Fibroblast of villous mesenchyme (primary cell): Measurements from ENCODE around the gene TIAM1. TPM values are rescaled to one million over a fixed set of nuclear protein-coding genes. Genes with fewer than 3 reads are reported as not detected.

Experiments
- DNase-seq: peaks from one replicate; pipeline ENCODE4 v3.0.0-alpha.2; 2010; ENCODE audit warnings: low read depth
- H3K4me3 ChIP-seq: 2 replicates; pipeline ENCODE4 v1.5.1; 2011; ENCODE audit warnings: low read depth, mild to moderate bottlenecking, low read length
- total RNA-seq: library from RNA; depleted of rRNA; stranded (reverse); fragments of >200 nt; gene quantifications from 2 replicates; pipeline ENCODE4 v1.2.3, GENCODE V29; 2012
- TF ChIP-seq, protein P1 (sequence below): IDR thresholded peaks from 2 replicates; pipeline ENCODE4 v1.5.1; 2012; ENCODE audit warnings: low read depth, mild to moderate bottlenecking, low read length; ENCODE audit not compliant: insufficient read depth

Gene TIAM1
- total RNA-seq, 1 donor = 0.43 TPM

DNA sequence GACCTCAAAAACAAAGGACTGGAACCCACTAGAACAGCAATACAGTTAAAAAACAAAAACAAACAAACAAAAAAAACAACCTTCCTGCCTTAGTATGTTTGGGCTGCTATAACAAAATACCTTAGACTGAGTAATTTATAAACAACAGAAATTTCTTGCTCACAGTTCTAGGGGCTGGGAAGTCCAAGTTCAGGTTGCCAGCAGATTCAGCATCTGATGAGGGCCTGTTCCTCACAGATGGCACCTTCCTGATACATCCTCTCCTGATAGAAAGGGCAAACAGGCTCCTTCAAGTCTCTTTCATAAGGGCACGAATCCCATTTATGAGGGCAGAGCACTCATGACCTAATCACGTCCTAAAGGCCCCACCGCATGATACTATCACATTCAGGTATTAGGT, 55.9 kb downstream of the TIAM1 start:
- TF ChIP-seq, protein P1, sequence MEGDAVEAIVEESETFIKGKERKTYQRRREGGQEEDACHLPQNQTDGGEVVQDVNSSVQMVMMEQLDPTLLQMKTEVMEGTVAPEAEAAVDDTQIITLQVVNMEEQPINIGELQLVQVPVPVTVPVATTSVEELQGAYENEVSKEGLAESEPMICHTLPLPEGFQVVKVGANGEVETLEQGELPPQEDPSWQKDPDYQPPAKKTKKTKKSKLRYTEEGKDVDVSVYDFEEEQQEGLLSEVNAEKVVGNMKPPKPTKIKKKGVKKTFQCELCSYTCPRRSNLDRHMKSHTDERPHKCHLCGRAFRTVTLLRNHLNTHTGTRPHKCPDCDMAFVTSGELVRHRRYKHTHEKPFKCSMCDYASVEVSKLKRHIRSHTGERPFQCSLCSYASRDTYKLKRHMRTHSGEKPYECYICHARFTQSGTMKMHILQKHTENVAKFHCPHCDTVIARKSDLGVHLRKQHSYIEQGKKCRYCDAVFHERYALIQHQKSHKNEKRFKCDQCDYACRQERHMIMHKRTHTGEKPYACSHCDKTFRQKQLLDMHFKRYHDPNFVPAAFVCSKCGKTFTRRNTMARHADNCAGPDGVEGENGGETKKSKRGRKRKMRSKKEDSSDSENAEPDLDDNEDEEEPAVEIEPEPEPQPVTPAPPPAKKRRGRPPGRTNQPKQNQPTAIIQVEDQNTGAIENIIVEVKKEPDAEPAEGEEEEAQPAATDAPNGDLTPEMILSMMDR = no peak

DNA sequence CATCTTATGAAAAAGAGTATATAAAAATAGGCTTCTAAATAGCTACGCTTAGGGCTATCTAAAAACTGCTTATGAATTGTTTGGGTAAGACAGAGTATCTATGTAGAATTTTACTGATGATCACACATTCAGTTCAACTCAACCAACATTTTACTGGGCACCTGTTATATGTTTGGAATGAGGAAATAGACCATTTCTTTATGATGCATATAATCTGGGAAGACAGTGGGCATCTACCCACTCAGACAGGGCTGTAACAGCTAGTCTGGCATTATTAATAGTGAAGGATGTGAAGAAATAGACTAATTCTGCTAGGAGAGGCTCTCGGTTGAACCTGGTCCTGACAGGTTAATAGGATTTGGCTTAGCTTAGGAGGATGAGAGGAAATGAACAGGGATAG, 56.9 kb downstream of the TIAM1 start:
- DNase-seq = no peak
- no peak overlapping the region for H3K4me3 ChIP-seq
- TF ChIP-seq, protein P1 = no peak

More for the DNA sequence above, 55.9 kb downstream of the TIAM1 start:
- no peak for DNase-seq
- H3K4me3 ChIP-seq = no peak overlapping the region

DNA sequence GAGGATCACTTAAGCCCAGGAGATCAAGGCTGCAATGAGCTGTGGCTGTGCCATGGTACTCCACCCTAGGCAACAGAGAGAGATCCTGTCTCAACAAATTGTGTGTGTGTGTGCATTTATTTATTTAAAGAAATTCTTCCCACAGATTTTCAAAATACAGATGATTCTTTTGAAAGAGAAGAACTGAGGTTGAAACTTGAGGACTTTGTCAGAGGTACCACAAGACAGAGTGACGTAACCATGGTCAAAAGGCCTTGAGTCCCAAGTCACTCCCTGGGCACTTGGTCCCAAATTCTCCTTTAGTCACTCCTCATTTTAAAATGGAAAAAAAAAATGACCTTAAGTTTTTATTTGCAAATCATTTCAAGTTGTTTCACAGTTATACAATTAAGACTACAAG, 57.4 kb downstream of the TIAM1 start:
- no peak overlapping the region for H3K4me3 ChIP-seq
- DNase-seq = no peak
- TF ChIP-seq, protein P1 = no peak

DNA sequence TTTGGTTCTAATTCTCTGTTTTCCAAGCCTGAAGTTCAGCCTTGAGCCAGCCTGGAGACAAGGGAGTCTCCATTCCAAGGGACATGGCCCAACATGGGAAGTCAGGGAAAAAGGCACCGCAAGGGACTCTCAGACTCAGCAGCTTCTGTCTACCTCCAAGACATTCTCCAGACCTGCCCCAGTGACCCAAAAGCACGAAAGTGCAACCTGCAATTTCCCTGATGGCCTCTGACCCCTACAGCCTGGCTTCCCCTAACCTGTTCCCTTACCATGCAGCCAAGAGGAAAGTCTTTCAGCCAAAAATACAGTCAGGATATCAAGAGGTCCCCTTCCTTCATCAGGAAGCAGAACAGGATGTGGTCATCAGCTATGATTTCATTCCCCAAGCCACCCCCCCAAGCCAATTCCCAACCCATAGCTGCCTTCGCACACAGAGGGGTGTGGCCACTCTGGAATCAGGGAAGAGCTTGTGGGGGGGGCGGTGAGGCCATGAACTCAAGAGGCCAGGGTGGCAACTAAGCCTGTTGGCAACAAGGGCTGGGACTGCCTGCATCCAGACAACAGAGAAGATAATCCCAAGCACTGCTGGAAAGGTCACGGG, 59.2 kb downstream of the TIAM1 start:
- TF ChIP-seq, protein P1 = no peak
- no peak for DNase-seq

DNA sequence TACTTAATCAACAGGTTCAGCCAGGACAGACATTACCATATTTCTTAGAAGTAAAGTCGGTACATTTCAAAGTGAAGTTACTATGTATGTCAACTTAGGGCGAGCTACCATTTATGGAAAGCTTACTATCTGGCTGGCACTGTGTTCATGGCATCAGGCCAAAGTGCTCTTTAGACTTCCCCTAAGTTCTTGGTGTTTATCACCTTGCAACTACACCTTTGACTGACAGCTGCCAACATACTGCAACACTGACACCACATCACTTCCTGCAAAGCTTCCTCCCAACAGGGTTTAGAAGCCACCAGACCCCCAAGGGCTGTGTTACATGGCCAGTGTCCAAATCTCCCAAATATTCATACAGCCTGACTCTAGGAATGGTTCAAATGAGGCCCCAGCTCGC, 61.0 kb downstream of the TIAM1 start:
- H3K4me3 ChIP-seq = no peak overlapping the region
- no peak for DNase-seq
- TF ChIP-seq, protein P1 = no peak

More for the DNA sequence above, 59.2 kb downstream of the TIAM1 start:
- no peak overlapping the region for H3K4me3 ChIP-seq

DNA sequence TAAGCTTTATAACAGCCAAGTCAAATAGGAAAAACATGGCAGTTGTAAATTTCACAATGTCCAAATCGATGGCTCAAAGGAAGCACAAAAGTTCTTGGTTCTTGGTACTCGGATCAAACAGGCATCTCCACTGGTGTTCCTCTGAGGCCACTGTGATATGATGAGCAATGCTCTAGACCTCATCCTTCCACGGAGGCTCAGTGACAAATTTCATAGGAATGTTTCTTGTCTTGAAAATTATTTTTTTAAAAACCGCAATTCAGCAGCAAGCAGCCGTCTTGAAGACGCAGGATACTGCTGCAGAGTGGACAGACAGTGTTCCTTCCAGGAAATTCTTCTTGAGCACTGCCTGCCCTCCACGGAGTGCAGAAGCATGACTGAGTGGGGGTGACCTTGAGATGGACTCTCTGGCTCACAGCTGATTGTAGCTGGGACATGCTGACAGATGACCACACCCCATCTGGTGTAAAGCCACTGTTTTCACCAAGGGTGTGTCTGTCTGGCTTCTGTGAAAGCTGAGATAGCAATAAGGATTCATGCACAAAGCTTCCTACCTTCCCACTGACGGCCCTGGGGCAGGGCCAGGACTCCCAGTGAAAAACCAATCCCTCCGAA, 61.9 kb downstream of the TIAM1 start:
- TF ChIP-seq, protein P1 = no peak
- DNase-seq = peak; percentile 85
- H3K4me3 ChIP-seq = no peak overlapping the region
